ENCODE measurements around the gene PIP5KL1. TPM values are rescaled to one million over a fixed set of nuclear protein-coding genes. Genes with fewer than 3 reads are reported as not detected.

Gene PIP5KL1
- total RNA-seq (2014; rRNA removed; shearing (Covaris generic)) (7.5 and 13.4 TPM in 2 replicates), polyA plus RNA-seq (2016; fragmentation: Nextera tagmentation; extraction: Ambion mirVana) (19.5 and 25.1 TPM in 2 replicates)
- long read RNA-seq, partial matches to known transcripts = 5 of 17 reads
- long read RNA-seq, other reads (novel, unspliced or antisense) = 11 of 17 reads

- H3K4me2 ChIP-seq = peak within 1 kb of the TSS; percentile 92
- peaks cover 11% of the 10 kb centered on the region for H3K27me3 ChIP-seq (ENCODE audit: insufficient read depth)
- H3F3A ChIP-seq (replicated peaks; ENCODE audit: low read depth) = peaks cover 16% of the 10 kb centered on the region
- ATAC-seq = peak; percentile 54
- peak; percentile 96 for DNase-seq (ENCODE audit: low spot score)
- H3K9me2 ChIP-seq (ENCODE audit: insufficient read depth) = no peaks in the 10 kb centered on the region
- peak within 1 kb of the TSS; percentile 89 for H3K27ac ChIP-seq (ENCODE audit: low read depth)
- Mint-ChIP-seq H3K27me3 (ENCODE audit: insufficient read depth, low read depth, poor library complexity) (peaks cover 30% of the 10 kb centered on the region), H3K36me3 (ENCODE audit: low read depth) (peaks cover 3% of the 10 kb centered on the region; the same call in 1 of the 3 replicates), H3K4me1 (peaks cover 31% of the 10 kb centered on the region), H3K4me3 (peak within 1 kb of the TSS; percentile 71), H3K9me3 (no peaks in the 10 kb centered on the region), H3K27ac (peak within 1 kb of the TSS; percentile 44; the same call in 1 of the 2 replicates)
- peak within 1 kb of the TSS; percentile 70 for H3K4me3 ChIP-seq
- peaks cover 27% of the 10 kb centered on the region for H3K4me1 ChIP-seq (ENCODE audit: insufficient read depth)
- H3K36me3 ChIP-seq (ENCODE audit: insufficient read depth) = no peaks in the 10 kb centered on the region
- peak within 1 kb of the TSS; percentile 74; the same call in 1 of the 2 replicates for H2AFZ ChIP-seq
- H4K20me1 ChIP-seq (replicated peaks; ENCODE audit: insufficient read depth) = peaks cover 8% of the 10 kb centered on the region; the same call in 1 of the 2 replicates
- no peaks in the 10 kb centered on the region for H3K79me2 ChIP-seq (replicated peaks; ENCODE audit: insufficient read depth)
- TF ChIP-seq JUNB (IDR thresholded peaks at IDR 0.05; ENCODE audit: unreplicated experiment) (no peak), CTCF (conservative IDR thresholded peaks at IDR 0.05; ENCODE audit: low read depth in 2 of 2) (peak; percentile 15 to 29; a peak in 2 of 4 replicates), NANOG (IDR thresholded peaks at IDR 0.05; ENCODE audit: borderline replicate concordance) (no peak), EZH2 (IDR thresholded peaks at IDR 0.05; ENCODE audit: low read depth, unreplicated experiment) (no peak), POLR2AphosphoS5 (IDR thresholded peaks at IDR 0.05; ENCODE audit: low read depth) (peak; percentile 78), STAT1 (IDR thresholded peaks at IDR 0.05; ENCODE audit: unreplicated experiment) (no peak), ZNF462 (CRISPR knock-in tag; IDR thresholded peaks at IDR 0.05) (no peak), ZNF331 (CRISPR knock-in tag; IDR thresholded peaks at IDR 0.05; ENCODE audit: low read depth) (no peak), ZNF114 (CRISPR knock-in tag; IDR thresholded peaks at IDR 0.05) (no peak), EZH2phosphoT487 (IDR thresholded peaks at IDR 0.05; ENCODE audit: unreplicated experiment) (no peak)
- TF ChIP-seq, protein P1, sequence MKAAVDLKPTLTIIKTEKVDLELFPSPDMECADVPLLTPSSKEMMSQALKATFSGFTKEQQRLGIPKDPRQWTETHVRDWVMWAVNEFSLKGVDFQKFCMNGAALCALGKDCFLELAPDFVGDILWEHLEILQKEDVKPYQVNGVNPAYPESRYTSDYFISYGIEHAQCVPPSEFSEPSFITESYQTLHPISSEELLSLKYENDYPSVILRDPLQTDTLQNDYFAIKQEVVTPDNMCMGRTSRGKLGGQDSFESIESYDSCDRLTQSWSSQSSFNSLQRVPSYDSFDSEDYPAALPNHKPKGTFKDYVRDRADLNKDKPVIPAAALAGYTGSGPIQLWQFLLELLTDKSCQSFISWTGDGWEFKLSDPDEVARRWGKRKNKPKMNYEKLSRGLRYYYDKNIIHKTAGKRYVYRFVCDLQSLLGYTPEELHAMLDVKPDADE (IDR thresholded peaks at IDR 0.05) = peak; percentile 69; the same call in 1 of the 2 replicates
- TF ChIP-seq, protein P2, sequence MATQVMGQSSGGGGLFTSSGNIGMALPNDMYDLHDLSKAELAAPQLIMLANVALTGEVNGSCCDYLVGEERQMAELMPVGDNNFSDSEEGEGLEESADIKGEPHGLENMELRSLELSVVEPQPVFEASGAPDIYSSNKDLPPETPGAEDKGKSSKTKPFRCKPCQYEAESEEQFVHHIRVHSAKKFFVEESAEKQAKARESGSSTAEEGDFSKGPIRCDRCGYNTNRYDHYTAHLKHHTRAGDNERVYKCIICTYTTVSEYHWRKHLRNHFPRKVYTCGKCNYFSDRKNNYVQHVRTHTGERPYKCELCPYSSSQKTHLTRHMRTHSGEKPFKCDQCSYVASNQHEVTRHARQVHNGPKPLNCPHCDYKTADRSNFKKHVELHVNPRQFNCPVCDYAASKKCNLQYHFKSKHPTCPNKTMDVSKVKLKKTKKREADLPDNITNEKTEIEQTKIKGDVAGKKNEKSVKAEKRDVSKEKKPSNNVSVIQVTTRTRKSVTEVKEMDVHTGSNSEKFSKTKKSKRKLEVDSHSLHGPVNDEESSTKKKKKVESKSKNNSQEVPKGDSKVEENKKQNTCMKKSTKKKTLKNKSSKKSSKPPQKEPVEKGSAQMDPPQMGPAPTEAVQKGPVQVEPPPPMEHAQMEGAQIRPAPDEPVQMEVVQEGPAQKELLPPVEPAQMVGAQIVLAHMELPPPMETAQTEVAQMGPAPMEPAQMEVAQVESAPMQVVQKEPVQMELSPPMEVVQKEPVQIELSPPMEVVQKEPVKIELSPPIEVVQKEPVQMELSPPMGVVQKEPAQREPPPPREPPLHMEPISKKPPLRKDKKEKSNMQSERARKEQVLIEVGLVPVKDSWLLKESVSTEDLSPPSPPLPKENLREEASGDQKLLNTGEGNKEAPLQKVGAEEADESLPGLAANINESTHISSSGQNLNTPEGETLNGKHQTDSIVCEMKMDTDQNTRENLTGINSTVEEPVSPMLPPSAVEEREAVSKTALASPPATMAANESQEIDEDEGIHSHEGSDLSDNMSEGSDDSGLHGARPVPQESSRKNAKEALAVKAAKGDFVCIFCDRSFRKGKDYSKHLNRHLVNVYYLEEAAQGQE (IDR thresholded peaks at IDR 0.05; ENCODE audit: unreplicated experiment) = no peak
Observed at GRCh38 chr9:127930231-127931091, at the start of gene PIP5KL1. TSS of gene PIP5KL1 (minus strand) at chr9:127930777. CDS start at chr9:127930752, 25 bp downstream.
